Epithelial cell of prostate (primary cell): ENCODE measurements around the gene TMOD3.

Experiments
- DNase-seq: peaks from one replicate; pipeline ENCODE4 v3.0.0-alpha.2; 2011; ENCODE audit warnings: low read depth, low spot score
- H3K27ac ChIP-seq: fragments of 450-650 bp; 2 replicates; pipeline ENCODE4 v1.5.1; 2017; ENCODE audit warnings: mild to moderate bottlenecking

TMOD3 gene

DNA sequence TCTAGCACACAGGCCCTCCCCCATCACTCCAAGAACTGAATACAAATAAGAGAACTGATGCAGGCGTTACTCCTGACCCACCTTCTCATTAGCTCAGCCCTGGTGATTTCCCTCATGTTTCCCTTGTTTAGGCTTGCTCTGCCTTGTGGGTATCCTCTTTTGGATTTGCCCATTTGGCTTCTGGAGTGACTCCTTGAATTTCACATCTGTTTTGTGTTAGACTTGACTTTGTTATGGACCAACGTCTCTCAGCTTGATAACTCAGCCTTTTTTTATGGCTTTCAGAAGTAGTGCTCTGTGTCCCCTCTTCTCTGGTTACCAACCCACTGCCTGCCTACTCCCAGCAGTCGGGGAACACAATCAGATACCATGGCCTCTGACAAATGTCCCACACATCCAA lies 11.3 kb upstream of the TMOD3 start:
- no peak overlapping the region for H3K27ac ChIP-seq
- DNase-seq = no peak

DNA sequence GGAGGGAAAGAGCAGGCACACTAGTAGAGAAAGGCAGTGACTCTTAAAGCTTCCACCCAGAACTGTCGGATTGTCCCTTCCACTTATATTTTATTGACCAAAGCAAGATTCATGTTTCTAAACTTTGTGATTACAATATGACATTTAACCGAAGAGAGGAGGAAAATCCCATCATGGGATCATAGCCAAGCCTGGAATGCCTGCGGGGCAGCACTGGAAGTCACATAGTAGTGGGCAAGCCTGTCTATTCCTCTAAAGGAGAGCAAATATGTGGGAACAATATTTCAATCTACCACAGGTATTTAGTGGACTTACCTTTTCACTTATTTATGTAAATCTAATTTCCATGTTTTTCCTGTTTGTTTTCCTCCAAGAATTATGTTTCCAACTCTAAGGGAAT lies 3.8 kb upstream of the TMOD3 start:
- DNase-seq = no peak
- peak overlapping the region; percentile 11 for H3K27ac ChIP-seq

DNA sequence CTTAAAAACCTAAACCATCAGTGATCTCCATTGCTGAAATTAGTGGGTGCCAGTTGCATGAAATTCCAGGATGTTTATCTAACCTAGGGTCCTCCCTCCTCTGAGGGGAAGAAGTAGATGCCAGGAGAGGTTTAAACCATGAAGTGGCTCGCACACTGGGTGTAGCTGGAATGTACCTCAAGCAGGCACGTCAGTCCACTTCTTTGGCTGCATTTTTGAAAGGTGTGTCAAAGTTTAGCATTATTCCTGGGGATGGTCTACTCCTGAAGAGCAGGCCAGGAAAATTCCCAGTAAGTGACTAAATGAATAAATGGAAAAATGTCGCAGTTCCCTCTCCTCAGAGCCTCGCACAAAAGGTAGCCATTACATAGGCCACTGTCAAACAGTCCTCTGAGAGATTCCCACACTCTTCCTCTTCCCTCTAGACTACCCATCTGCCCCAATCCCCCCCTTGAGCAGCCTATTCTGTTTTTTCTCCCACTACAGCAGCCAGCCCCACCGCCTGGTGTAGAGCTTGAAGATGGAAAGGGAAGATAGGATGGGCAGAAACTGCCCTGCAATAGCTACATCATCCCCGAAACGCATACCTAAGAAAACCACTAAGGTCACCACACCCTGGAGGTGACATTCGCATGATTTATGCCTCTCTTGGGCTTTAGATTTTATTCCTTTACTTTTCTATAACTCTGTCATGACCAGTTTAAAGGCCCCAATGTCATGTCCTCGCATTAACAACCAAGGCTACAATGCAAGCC lies 655 bp upstream of the TMOD3 start:
- peak overlapping the region; percentile 99 for H3K27ac ChIP-seq
- peak; percentile 81 for DNase-seq

DNA sequence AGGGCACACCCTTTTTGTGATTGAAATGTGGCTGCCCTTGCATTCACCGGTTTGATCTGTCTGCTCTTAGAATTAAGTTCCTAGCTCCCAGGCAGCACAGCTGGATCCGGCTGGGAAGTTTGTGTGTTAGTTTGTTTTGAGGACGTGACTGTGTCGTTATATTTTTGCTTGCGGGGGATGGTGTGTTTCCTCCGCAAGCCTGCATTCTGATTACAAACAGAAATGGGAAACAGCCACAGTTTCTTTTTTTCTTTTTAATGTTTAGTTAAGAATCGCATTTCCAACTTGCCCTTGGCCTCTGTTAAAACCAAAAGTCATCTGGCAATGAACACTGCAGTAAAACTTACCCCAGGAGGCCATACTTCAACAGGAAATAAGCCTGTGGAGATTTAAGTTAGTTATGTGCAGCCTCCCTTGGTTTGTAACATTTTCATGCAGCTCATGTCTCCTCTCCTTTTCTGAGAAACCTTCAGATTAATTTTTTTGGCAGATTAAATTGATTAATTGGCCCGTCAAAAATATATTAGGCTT lies 888 bp downstream of the TMOD3 start:
- H3K27ac ChIP-seq = peak overlapping the region; percentile 99
- no peak for DNase-seq

DNA sequence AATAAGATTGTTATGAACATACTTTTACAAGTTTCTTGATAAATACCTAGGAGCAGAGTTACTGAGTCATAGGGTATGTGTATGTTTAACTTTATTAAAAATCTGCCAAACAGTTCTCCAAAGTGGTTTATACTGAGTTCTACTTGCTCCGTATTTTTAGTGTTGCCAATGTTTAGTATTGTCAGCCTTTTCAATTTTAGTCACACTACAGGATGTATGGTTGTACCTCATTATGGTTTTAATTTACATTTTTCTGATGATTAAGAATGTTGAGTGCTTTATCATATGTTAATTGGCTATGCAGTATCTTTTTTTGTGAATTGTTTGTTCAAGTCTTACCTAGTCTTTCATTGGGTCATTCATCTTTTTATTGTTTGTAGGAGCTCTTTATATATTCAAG lies 4.3 kb downstream of the TMOD3 start:
- DNase-seq = no peak
- H3K27ac ChIP-seq = peak overlapping the region; percentile 90

DNA sequence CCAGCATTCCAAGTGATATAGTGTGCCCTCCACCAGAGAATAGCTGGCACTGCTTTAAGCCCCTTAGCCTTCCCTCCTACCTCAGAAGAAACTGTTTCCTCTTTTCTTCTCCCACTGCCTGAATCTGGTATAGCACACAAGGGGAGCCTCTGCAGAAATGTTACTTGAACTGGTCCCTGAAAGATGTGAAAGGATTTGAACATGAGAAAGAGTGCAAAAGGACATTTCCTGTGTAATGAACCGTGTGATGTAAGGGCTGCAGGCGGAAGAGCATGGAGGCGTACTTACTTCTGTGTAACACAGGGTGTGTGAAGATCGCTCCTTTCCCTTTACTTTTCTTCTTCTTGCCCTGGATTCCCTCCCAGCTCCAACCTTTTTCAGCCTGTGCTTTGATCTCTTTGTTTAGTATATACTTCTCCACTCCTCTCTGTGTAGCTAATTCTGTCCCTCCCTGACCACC lies 8.4 kb downstream of the TMOD3 start:
- peak overlapping the region; percentile 90 for H3K27ac ChIP-seq

DNA sequence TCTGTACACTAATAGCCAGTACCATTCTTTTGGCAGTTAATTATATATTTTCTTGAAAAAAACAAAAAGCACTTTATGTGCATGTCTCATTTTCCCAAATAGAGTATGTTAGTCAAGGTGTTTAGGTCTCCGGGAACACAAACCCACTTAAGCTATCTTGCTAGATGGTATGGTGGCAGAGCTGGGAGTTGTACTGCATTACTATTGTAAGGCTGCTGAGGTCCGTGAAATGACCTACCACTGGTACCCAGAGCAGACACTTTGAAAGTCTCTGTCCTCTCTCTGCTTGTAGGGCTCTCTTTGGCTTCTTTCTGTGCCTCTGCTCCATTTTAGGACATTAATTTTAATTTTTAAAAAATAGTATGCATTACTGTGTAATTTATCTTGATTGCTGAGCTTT lies 8.8 kb downstream of the TMOD3 start:
- peak overlapping the region; percentile 90 for H3K27ac ChIP-seq
- no peak for DNase-seq

More for the DNA sequence above, 8.4 kb downstream of the TMOD3 start:
- DNase-seq = no peak

DNA sequence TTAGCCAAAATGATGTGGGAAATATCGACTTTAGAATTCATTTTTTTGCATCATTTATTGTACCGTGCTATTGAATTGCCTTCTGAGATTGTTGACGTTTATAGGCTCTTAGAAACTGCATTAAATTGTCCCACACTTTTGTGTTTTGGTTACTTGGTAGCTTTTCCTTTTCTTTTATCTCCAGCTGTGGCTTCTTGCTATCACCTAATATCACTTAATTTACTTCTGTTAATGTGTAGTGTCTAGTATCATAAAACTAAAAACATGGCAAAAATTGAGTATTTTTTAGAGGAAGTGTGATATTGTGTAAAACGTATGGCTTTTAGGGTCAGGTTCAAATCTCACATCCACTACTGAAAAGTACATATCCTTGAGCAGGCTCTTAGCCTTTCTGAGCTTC lies 11.2 kb downstream of the TMOD3 start:
- H3K27ac ChIP-seq = peak overlapping the region; percentile 90
- DNase-seq = no peak

DNA sequence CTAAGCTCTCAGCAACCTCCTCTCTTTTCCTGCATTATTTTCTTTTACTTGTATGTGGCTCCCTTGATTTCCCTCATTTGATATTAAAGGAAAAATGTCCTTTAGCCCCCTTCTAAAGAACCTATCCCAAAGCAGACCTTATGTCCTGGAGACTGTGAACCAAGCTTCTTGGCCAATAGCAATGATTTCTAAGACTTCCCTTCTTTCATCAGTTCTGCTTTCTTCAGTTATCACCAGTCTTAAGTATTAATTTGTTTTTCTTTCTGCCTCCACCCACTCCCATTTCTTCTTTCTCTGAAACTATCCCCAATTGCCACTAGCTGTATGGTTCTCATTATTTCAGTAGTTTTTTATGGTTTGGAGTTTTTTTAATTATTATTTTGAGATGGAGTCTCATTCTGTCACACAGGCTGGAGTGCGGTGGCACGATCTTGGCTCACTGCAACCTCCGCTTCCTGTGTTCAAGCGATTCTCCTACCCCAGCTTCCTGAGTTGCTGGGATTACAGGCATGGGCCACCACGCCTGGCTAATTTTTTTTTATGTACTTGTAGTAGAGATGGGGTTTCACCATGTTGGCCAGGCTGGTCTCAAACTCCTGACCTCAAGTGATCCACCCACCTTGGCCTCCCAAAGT lies 12.1 kb downstream of the TMOD3 start:
- DNase-seq = no peak
- H3K27ac ChIP-seq = peak overlapping the region; percentile 90

DNA sequence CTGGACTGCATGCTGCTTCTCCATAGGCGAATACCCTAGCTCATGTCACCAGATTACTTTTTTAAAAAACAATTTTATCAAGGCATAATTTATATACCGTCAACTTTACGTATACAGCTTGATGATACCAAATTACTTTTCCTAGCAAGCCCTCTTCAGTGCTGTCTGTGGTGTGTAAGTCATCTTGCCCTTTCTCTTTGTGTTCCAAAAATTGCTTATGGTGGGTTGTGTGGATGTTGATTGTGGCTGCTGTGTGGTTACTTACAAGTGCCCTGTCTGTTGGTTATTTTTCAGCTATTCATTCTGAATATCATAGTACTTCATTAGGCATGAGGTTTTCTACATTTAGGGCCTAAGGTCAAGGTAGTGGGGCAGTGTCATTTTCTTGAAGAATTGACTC lies 12.8 kb downstream of the TMOD3 start:
- H3K27ac ChIP-seq = peak overlapping the region; percentile 90
- DNase-seq = no peak

DNA sequence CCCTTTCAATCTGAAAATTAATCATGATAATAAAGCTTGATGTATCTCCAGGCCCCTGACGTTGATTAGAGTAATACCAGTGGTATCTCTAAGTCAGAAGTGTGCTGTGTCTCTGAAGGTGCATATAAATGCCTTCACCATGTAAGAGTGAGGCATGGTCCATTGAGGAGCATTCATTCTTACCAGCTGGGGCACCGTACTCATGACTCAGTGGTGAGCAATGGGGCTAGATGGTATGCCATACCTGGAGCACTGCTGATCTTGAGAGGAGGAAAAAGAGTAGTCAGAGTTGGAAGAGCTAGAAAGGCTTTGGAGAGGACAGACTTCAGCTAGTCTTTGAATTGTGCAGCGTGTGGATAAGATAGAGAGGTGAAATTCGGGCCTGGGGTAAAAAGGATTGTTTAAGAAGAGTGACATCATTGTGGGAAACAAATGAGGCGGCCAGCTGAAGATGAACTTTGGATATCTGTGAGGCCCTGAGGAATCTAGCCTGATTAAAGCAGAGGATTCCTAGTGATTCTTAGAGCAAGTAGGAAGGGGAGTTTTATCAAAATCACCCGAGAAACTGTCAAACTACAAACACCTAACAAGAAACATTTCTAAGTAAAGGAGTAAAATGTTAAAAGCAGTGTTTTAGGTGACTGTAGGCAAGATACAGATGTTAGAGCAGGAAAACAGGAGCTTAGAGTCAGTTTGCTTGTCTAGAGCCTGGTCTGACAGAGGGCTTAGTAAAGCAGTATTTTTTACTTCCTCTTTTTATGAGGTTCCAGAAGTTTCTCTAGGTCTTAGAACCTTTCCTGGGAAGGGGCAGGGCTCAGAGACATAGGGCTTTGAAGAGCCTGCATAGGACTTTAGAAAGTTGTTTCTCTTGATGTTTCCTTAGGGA lies 13.6 kb downstream of the TMOD3 start:
- H3K27ac ChIP-seq = peak overlapping the region; percentile 90
- peak; percentile 76 for DNase-seq

DNA sequence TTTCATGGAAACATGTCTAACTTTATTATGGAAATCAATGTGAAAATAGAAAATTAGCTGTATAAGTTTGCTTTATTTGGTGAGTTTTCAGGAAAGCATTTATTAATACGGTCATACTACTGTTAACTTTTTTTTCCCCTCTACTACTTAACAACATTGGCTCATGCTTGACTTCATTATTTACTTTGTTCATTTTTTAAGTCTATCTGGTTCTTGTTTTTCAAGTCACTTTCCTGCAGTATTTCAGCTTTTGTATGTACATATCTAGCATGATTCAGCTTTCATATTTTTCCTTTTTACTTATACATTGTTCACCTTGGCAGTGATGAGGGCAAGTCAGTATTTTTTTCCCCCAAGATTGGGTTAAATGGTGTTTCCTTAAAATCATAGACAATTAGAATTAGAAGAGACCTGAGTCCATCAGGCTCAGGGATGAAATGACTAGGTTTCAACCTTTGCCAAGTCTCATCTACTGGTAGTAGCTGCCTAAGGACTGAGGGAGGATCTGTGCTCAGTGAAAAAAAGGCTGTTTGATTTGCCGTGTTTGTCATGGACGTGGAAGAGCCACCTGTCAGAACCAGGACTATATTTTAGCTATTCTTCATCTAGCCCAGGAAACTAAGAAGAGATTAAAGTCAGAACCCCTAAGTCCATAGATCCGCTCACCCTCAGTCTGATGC lies 15.4 kb downstream of the TMOD3 start:
- no peak for DNase-seq
- H3K27ac ChIP-seq = peak overlapping the region; percentile 90

DNA sequence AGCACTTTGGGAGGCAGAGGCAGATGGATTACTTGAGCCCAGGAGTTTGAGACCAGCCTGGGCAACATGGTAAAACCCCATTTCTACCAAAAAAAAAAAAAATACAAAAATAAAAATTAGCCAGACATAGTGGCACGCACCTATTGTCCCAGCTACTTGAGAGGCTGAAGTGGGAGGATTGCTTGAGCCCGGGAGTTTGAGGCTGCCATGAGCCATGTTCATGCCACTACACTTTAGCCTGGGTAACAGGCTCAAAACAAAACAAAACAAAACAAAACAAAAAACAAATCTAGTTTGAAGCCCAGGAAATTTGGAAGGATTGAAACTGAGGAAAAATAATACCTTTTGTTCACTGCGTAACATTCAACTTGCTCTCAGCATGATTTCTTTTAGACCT lies 16.6 kb downstream of the TMOD3 start:
- DNase-seq = no peak
- peak overlapping the region; percentile 90 for H3K27ac ChIP-seq

DNA sequence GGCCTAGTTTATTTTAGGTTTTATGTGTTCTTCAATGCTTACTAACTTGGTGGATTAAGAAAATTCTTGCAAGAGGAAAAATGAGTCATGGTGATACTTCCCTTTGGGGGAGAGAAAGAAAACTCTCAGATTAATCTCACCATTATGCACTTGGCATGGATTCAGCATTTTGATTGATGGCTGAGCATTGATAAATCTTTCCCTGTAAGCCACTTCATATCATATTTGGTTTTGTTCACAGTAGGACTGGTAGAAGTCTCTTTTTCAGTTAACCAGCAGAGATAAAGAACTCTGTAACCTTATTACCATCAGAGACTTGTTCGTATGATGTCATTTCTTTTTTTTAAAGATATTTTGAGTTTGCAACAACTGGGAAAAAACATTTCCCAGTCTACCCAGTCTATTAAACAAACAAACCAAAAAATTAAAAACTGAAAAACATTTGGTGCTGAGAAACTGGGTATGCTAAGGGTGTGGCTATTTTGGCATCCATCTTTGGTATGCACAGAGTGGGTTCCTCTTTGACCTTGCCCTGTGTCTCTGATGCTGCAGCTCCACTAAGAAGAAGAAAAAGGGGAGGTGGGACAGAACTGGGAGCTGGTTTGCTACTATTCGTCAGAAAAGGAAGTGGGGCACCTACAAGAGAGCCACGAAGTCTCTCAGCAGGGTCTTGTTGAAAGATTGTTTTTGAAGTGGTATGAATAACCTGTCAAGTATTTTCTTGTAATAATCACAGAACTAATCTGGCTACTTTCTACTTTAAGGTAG lies 17.2 kb downstream of the TMOD3 start:
- DNase-seq = peak; percentile 40
- peak overlapping the region; percentile 90 for H3K27ac ChIP-seq

DNA sequence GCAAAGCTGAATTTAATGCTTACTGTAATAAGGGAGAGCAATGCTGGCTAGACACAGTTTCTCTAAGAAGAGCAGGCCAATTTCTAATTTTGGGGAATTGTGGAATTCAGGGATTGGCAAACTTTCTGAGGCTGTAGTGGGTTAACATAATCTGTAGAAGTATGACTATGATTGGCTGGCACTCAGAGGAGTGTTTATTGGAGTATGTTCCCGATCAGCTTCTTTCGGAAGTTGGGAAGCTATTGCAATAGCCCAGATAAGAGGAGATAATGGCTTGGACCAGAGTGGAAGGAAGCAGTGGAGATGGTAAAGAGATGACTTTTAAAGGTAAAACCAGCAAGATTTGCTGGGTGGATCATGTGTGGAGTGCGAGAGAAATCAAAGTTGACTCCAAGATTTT lies 19.4 kb downstream of the TMOD3 start:
- no peak for DNase-seq
- H3K27ac ChIP-seq = no peak overlapping the region

DNA sequence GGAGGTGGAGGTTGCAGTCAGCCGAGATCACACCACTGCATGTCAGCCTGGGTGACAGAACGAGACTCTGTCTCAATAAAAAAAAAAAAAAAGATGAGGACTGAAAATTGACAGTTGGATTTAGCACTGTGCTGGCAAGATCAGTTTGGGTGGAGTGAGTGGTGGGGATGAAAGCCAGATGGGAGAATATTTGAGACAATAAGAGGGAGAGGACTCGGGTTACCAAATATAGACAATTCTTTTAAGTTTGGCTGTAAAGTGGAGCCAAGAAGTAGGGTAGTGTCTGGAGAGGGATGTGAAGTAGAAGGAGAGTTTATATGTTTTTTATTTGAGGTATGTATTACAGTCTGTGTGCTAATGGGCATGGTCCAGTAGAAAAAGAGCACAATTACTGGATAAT lies 20.4 kb downstream of the TMOD3 start:
- DNase-seq = no peak
- no peak overlapping the region for H3K27ac ChIP-seq

DNA sequence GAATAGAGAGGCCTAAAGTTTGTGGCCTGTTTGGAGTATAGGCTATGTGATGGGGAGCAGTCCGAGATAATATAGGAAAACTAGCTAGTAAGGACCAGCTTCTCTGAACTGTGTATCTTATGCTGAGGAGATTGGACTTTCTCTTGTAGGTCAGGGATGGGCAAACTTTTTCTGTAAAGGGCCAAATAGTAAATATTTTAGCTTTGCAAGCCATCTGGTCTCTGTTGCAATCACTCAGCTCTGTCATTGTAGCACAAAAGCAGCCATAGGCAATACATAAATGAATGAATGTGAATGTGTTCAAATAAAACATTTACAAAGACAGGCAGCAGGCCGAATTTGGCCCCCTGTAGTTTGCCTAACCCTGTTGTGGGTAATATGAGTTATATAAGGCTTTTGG lies 24.5 kb downstream of the TMOD3 start:
- H3K27ac ChIP-seq = peak overlapping the region; percentile 51
- DNase-seq = no peak

DNA sequence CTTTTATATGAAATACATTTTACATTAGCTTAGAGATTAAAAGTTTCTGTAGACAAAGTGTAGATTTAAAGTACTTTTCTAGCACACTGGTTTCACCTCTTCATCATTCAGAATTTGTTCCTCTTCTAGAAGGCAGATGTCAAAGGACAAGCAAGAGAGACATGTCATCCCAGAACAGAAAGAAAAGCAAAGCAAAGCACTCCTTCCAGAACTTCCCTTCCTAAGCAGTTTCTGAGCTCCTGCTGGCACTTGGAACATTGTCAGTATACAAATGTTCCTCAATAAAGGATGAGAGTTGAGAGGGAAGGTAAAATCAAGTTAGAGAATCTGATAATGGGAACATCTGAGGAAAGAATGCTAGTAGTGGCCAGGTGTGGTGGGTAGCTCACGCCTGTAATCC lies 26.2 kb downstream of the TMOD3 start:
- DNase-seq = no peak
- H3K27ac ChIP-seq = peak overlapping the region; percentile 14

DNA sequence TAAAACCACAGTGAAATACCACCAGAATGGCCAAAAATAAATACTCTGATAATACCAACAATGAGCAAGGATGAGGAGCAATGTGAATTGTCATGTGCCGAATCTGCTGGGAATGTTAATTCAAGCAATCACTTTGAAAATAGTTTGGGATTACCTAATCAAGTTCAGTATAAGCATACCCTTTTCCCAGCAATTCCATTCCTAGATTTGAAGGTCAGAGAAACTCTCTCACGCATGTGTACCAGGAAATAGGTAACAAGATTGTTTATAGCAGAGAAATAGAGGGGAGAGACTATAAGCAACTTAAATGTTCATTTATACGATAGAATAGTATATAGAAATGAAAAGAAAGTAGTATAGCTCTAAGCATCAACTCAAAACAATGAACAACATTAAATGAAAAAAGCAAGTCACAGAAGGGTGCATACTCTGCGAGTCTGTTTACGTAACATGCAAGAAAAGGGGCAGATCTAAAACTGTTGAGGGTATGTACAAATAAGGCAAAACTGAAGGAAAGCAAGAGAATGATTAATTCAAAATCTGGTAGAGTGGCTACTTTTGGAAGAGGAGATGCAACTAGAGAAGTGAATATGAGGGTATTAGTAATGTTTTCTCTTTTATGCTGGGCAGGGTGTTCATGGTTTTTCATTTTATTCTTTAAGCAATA lies 27.4 kb downstream of the TMOD3 start:
- no peak for DNase-seq
- H3K27ac ChIP-seq = no peak overlapping the region
